Activated T-helper 1 cell treated with anti-CD3 and anti-CD28 coated beads, Interleukin-12 subunit alpha, Interleukin-12 subunit beta, Interleukin-2, Interleukin-4 antibody, amounts not matched to agents 30 ng/mL and 10 ng/mL and 1 ng/mL, durations not matched to agents 14 hours and 24 hours and 36 hours (primary cell): ENCODE measurements around the gene CAMSAP2. TPM values are rescaled to one million over a fixed set of nuclear protein-coding genes. Genes with fewer than 3 reads are reported as not detected.
"Not testable (repeated sequence)": the region's sequence is repeated elsewhere in the genome, so short reads cannot be mapped to it uniquely, and the experiment has no call there.

Experiments
- DNase-seq: peaks from one replicate; pipeline ENCODE4 v3.0.0; 2021; ENCODE audit warnings: low spot score
- H3K27ac Mint-ChIP-seq: one replicate; pipeline ENCODE4 v1.8.0; 2021; ENCODE audit warnings: mild to moderate bottlenecking, mixed read lengths
- H3K27me3 Mint-ChIP-seq: one replicate; pipeline ENCODE4 v1.8.0; 2022; ENCODE audit warnings: mild to moderate bottlenecking, moderate library complexity, mixed read lengths; ENCODE audit not compliant: insufficient read depth
- H3K36me3 Mint-ChIP-seq: one replicate; pipeline ENCODE4 v1.8.0; 2021; ENCODE audit warnings: low read depth, mixed read lengths
- H3K4me1 Mint-ChIP-seq: one replicate; pipeline ENCODE4 v1.8.0; 2021; ENCODE audit warnings: low read depth, mixed read lengths
- H3K4me3 Mint-ChIP-seq: one replicate; pipeline ENCODE4 v1.8.0; 2021; ENCODE audit warnings: mild to moderate bottlenecking, moderate library complexity, mixed read lengths
- H3K9me3 Mint-ChIP-seq: one replicate; pipeline ENCODE4 v1.8.0; 2021; ENCODE audit warnings: mixed read lengths
- intact Hi-C: fragments of 100-400 bp; cut with micrococcal nuclease; formaldehyde crosslinking; loops from one replicate; pipeline ENCODE4 v1.15.1; 2024
- total RNA-seq: library from RNA; stranded (reverse); gene quantifications from 2 replicates; pipeline ENCODE4 v1.2.3, GENCODE V29; 2022

Gene CAMSAP2
- total RNA-seq, 1 donor from 2014 or later: 0.83 TPM

DNA sequence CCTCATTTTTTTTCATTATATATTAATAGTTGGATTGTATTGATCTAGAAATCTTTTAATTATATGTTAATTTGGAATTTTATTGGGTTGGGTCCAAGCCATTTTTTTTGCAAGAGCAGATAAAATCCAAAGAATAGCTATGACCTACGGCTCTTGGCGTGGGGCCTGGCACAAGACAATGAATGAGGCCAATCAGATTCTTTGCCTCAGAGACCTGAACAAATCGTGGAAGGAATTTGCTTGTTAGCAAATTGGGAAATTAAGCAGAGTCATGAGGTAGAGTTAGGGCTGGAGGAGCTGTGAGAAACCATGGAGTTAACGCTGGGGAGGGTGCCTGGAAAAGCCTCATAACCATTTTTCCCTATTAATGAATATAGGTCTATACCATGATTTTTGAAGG lies 40.1 kb downstream of the CAMSAP2 start:
- intact Hi-C loops: no loop called here
- H3K27me3 Mint-ChIP-seq: no peaks in the 10 kb centered on the region
- no peak for DNase-seq
- H3K4me1 Mint-ChIP-seq: no peaks in the 10 kb centered on the region
- H3K36me3 Mint-ChIP-seq: no peaks in the 10 kb centered on the region
- H3K9me3 Mint-ChIP-seq: no peaks in the 10 kb centered on the region
- no peak overlapping the region for H3K4me3 Mint-ChIP-seq
- H3K27ac Mint-ChIP-seq: no peak overlapping the region

DNA sequence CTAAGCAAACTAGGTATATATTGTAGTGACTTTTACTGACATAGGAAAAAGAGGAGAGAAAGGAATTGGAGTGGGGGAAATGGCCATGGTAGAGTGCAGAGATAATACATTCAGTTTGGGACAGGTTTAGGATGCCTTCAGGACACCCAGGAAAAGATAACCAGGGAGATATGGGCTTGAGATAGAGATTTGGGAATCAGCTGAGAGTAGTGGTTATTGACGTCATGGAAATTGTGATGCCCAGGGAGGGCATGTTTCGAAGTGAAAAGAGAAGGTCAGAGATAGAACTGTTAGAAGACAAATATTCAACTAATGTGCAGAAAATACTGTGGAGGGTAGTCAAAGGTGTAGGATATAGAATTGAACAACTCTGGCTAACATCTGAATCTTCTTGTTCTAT lies 40.6 kb downstream of the CAMSAP2 start:
- Mint-ChIP-seq H3K4me3 (no peak overlapping the region), H3K4me1 (no peaks in the 10 kb centered on the region), H3K9me3 (no peaks in the 10 kb centered on the region), H3K36me3 (no peaks in the 10 kb centered on the region), H3K27me3 (no peaks in the 10 kb centered on the region), H3K27ac (no peak overlapping the region)
- DNase-seq: no peak
- intact Hi-C loops: no loop called here

DNA sequence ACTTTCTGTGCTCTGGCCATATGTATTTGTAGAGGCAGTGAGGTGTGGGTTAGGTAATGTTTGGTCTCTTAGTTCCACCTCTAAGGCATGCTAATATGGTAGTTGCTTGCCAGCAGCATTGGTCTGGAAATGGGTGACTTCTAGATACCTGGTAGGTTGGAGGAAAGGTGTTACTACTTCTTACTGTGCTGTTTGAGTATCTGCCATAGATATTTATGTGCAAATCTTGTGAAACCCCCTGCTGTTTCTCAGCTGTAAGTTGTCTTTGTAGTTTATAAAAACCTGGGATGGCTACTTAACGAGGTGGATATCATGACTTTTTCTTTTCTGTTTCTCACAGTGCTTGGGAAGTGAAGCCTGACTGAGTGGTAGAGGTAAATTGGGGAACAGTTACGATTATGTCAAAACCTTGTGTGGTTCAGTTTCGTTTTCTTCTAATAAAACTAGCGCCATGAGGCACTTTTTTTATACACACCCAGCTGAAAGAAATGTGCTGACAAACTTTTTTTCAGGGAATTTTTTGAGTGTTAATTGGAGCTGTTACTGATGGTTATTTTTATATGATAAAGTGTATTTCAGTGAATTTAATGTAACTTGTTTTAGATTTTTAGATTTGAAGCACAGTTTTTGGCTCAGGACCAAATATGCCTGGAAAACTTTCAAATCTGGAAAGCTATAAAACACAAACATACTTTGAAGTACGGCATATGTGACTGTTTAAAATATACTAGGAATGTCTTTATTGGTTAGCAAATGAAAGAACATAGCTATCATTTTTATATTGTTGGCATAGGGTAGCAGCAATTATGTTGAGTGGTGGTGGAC lies 42.1 kb downstream of the CAMSAP2 start:
- Mint-ChIP-seq H3K4me1 (no peaks in the 10 kb centered on the region), H3K27ac (no peak overlapping the region), H3K27me3 (no peaks in the 10 kb centered on the region), H3K4me3 (no peak overlapping the region), H3K9me3 (no peaks in the 10 kb centered on the region), H3K36me3 (no peaks in the 10 kb centered on the region)
- intact Hi-C loops: no loop called here
- DNase-seq: no peak

DNA sequence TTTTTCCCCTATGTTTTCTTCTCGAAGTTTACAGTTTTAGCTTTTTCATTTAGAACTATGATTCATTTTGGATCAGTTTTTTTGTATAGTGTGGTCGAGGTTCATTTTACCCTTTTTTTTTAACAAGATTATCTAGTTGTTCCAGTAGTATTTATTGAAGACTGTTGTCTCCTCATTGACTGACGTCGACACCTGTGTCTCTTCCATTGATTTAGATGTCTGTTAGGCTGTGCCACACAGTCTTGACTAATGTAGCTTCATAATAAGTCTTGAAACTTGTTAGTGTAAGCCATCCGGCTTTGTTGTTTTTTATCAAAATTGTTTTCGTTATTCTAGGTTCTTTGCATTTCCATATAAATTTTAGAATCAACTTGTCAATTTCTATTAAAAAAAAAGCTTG lies 45.2 kb downstream of the CAMSAP2 start:
- Mint-ChIP-seq H3K27ac (no peak overlapping the region), H3K36me3 (no peaks in the 10 kb centered on the region), H3K4me1 (no peaks in the 10 kb centered on the region), H3K27me3 (peaks cover 2% of the 10 kb centered on the region), H3K4me3 (no peak overlapping the region), H3K9me3 (no peaks in the 10 kb centered on the region)
- intact Hi-C loops: no loop called here
- DNase-seq: no peak

DNA sequence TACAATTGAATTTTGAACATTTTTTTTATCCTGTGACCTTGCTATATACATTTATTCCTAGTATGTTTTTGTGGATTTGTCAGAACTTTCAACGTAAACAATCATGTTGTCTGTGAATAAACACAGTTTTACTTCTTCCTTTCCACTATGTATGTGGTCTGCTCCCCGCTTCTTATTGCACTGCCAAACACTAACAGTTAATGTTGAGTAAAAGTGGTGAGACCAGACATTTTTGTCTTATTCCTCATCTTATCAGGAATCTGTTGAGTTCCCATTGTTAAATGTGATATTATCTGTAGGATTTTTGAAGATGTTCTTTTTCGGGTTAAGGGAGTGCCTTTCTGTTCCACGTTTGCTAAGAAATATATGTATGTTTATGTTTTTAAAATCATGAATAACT lies 45.9 kb downstream of the CAMSAP2 start:
- no peak for DNase-seq
- Mint-ChIP-seq H3K4me3 (no peak overlapping the region), H3K36me3 (no peaks in the 10 kb centered on the region), H3K9me3 (no peaks in the 10 kb centered on the region), H3K27me3 (peaks cover 2% of the 10 kb centered on the region), H3K4me1 (no peaks in the 10 kb centered on the region), H3K27ac (no peak overlapping the region)
- intact Hi-C loops: no loop called here

GRCh38 chr1:200786788-200787187 lies 48.1 kb downstream of the CAMSAP2 start:
- intact Hi-C loops: no loop called here
- H3K9me3 Mint-ChIP-seq: no peaks in the 10 kb centered on the region
- H3K4me3 Mint-ChIP-seq: no peak overlapping the region
- no peaks in the 10 kb centered on the region for H3K4me1 Mint-ChIP-seq
- DNase-seq: no peak
- H3K27me3 Mint-ChIP-seq: peaks cover 2% of the 10 kb centered on the region
- H3K27ac Mint-ChIP-seq: no peak overlapping the region
- no peaks in the 10 kb centered on the region for H3K36me3 Mint-ChIP-seq

GRCh38 chr1:200787896-200788387 lies 49.2 kb downstream of the CAMSAP2 start:
- no peaks in the 10 kb centered on the region for H3K4me1 Mint-ChIP-seq
- no peak for DNase-seq
- H3K4me3 Mint-ChIP-seq: no peak overlapping the region
- H3K36me3 Mint-ChIP-seq: no peaks in the 10 kb centered on the region
- no peaks in the 10 kb centered on the region for H3K9me3 Mint-ChIP-seq
- intact Hi-C loops: no loop called here
- H3K27me3 Mint-ChIP-seq: peaks cover 2% of the 10 kb centered on the region
- H3K27ac Mint-ChIP-seq: no peak overlapping the region

DNA sequence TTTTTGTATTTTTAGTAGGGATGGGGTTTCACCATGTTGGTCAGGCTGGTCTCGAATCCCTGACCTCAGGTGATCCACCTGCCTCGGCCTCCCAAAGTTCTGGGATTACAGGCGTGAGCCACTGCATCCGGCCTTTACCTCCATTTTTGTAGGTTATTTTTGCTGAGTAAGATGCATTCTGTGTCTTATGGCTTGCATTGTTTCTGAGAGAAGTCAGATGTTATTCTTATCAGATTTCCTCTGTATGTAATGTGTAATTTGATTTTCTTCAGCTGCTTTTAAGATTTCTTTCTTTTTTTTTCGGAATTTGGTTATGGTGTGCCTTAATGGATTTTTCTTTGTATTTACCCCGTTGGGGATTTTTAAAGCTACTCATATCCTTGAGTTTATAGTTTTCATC lies 52.3 kb downstream of the CAMSAP2 start:
- DNase-seq, intact Hi-C loops, H3K4me3 Mint-ChIP-seq, H3K9me3 Mint-ChIP-seq, H3K36me3 Mint-ChIP-seq, H3K4me1 Mint-ChIP-seq, H3K27me3 Mint-ChIP-seq, H3K27ac Mint-ChIP-seq: not testable (repeated sequence)

DNA sequence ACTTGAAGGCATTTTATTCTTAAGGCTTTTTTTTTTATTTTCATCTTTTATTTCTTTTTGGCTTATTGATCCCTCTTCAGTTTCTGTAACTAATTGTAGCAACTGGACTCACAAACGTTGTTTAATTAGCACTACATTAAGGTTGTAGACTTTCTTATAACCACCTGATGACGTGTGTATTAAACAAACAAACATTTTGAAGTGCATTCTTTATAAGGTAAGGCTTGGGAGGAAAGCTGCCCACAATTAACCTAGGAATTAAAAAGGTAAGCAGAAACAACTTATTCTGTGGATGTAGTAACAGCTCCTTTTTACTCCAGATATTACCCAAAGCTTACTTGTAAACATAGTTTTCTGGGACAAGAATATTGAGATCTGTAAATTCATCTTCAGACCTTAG lies 55.0 kb downstream of the CAMSAP2 start:
- Mint-ChIP-seq H3K27ac (no peak overlapping the region), H3K9me3 (no peaks in the 10 kb centered on the region), H3K27me3 (no peaks in the 10 kb centered on the region), H3K4me3 (no peak overlapping the region), H3K4me1 (no peaks in the 10 kb centered on the region), H3K36me3 (no peaks in the 10 kb centered on the region)
- DNase-seq: no peak
- intact Hi-C loops: no loop called here

GRCh38 chr1:200794506-200795065 lies 55.9 kb downstream of the CAMSAP2 start:
- Mint-ChIP-seq H3K9me3 (no peaks in the 10 kb centered on the region), H3K36me3 (no peaks in the 10 kb centered on the region), H3K4me3 (no peak overlapping the region), H3K27ac (no peak overlapping the region), H3K4me1 (no peaks in the 10 kb centered on the region), H3K27me3 (peaks cover 4% of the 10 kb centered on the region)
- DNase-seq: no peak
- intact Hi-C loops: no loop called here

GRCh38 chr1:200795156-200795555 lies 56.5 kb downstream of the CAMSAP2 start:
- DNase-seq: no peak
- Mint-ChIP-seq H3K36me3 (no peaks in the 10 kb centered on the region), H3K4me3 (no peak overlapping the region), H3K4me1 (no peaks in the 10 kb centered on the region), H3K27ac (no peak overlapping the region), H3K27me3 (peaks cover 4% of the 10 kb centered on the region), H3K9me3 (no peaks in the 10 kb centered on the region)
- intact Hi-C loops: no loop called here

- peaks cover 14% of the 10 kb centered on the region for H3K27me3 Mint-ChIP-seq
- no peak overlapping the region for H3K4me3 Mint-ChIP-seq
- no peak overlapping the region for H3K27ac Mint-ChIP-seq
- no peaks in the 10 kb centered on the region for H3K9me3 Mint-ChIP-seq
- intact Hi-C loops: loop anchor here (2.0 to 5.0 kb wide), 2 partner anchors 60 to 131 kb away; no protein-coding TSS in a partner anchor
- no peaks in the 10 kb centered on the region for H3K4me1 Mint-ChIP-seq
- DNase-seq: no peak
- H3K36me3 Mint-ChIP-seq: no peaks in the 10 kb centered on the region
Measured at GRCh38 chr1:200802042-200802441, 63.3 kb downstream of the CAMSAP2 start.

DNA sequence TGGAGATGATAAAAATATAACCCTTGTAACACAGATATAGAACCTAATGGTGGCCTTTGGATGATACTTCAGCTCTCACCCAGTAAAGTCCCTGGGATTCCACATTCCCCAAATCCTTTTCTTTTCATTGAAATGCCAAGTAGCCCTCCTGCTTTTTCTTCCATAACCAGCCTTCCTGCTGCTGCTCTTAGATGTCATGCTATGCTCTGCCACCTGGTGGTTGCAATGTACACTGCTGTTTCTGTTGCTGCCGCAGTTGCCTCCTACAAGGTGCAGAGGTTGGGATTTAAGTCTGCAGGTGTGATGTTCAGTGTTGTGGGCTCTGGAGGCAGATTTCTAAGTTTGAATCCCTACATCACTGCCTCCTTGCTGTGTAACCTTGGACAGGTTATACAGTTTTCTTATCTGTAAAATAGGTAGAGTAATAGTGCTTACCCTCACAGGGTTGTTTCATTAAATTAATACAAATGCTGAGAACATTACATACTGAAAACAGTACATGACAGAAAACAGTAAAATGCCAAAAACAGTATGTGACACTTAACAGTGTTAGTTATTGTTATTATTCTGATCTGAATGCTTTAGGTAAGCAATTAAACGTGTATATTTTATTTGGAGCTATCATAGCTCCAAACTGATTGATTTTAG lies 64.3 kb downstream of the CAMSAP2 start:
- peak; percentile 49 for DNase-seq
- no peaks in the 10 kb centered on the region for H3K36me3 Mint-ChIP-seq
- H3K9me3 Mint-ChIP-seq: no peaks in the 10 kb centered on the region
- intact Hi-C loops: loop anchor here (1.0 to 5.0 kb wide), 4 partner anchors 61 to 244 kb away; no protein-coding TSS in a partner anchor
- H3K4me1 Mint-ChIP-seq: no peaks in the 10 kb centered on the region
- peaks cover 14% of the 10 kb centered on the region for H3K27me3 Mint-ChIP-seq
- H3K27ac Mint-ChIP-seq: no peak overlapping the region
- no peak overlapping the region for H3K4me3 Mint-ChIP-seq
